SK-N-SH treated with all-trans-retinoic acid at 6 μM for 48 hours (cell line): ENCODE measurements around the gene HDAC10.

Experiments used
- ATAC-seq: fragments of 200-7000 bp; cut with Tn5 transposase; 3 replicates; pipeline ENCODE4 v1.9.1; 2020; ENCODE audit warnings: mild to moderate bottlenecking, moderate library complexity
- ARNTL ChIP-seq: fragments of 450-650 bp; formaldehyde crosslinking; IDR thresholded peaks from 2 replicates; pipeline ENCODE4 v1.5.0; 2020; ENCODE audit warnings: low read depth, mild to moderate bottlenecking, moderate library complexity, borderline replicate concordance
- BACH2 ChIP-seq: fragments of 250-450 bp; sonication (Bioruptor Pico); IDR thresholded peaks from 2 replicates; pipeline ENCODE4 v1.9.0; 2021; ENCODE audit warnings: mild to moderate bottlenecking, borderline replicate concordance
- CSDC2 ChIP-seq: fragments of 250-450 bp; sonication (Bioruptor Pico); IDR thresholded peaks from 2 replicates; pipeline ENCODE4 v1.5.0; 2020; ENCODE audit warnings: mild to moderate bottlenecking, moderate library complexity
- ESRRG ChIP-seq: fragments of 250-450 bp; sonication (Bioruptor Pico); IDR thresholded peaks from 2 replicates; pipeline ENCODE4 v1.6.1; 2021; ENCODE audit warnings: mild to moderate bottlenecking
- GLIS3 ChIP-seq: fragments of 250-450 bp; sonication (Bioruptor Pico); IDR thresholded peaks from 2 replicates; pipeline ENCODE4 v1.5.0; 2020; ENCODE audit warnings: mild to moderate bottlenecking, moderate library complexity
- ISL1 ChIP-seq: fragments of 250-450 bp; sonication (Bioruptor Pico); IDR thresholded peaks from 2 replicates; pipeline ENCODE4 v2.1.2; 2022; ENCODE audit warnings: mild to moderate bottlenecking, moderate library complexity
- OSR1 ChIP-seq: fragments of 250-450 bp; sonication (Bioruptor Pico); IDR thresholded peaks from 2 replicates; pipeline ENCODE4 v1.8.0; 2022; ENCODE audit warnings: moderate library complexity, mild to moderate bottlenecking, inconsistent platforms
- PPARA ChIP-seq: fragments of 250-450 bp; sonication (Bioruptor Pico); IDR thresholded peaks from 2 replicates; pipeline ENCODE4 v1.5.0; 2020; ENCODE audit warnings: mild to moderate bottlenecking, borderline replicate concordance
- RARB ChIP-seq: fragments of 250-450 bp; sonication (Bioruptor Pico); IDR thresholded peaks from 2 replicates; pipeline ENCODE4 v1.8.0; 2021; ENCODE audit warnings: mild to moderate bottlenecking, moderate library complexity
- TCF4 ChIP-seq: fragments of 250-450 bp; sonication (Bioruptor Pico); IDR thresholded peaks from 2 replicates; pipeline ENCODE4 v1.8.0; 2021; ENCODE audit warnings: mild to moderate bottlenecking, moderate library complexity, borderline replicate concordance
- TOX ChIP-seq: fragments of 250-450 bp; sonication (Bioruptor Pico); IDR thresholded peaks from 2 replicates; pipeline ENCODE4 v1.8.0; 2021; ENCODE audit warnings: mild to moderate bottlenecking, moderate library complexity, borderline replicate concordance
- ZC3H10 ChIP-seq: fragments of 250-450 bp; sonication (Bioruptor Pico); IDR thresholded peaks from 2 replicates; pipeline ENCODE4 v1.5.1; 2021; ENCODE audit warnings: mild to moderate bottlenecking, moderate library complexity
- ZFP30 ChIP-seq: fragments of 450-650 bp; formaldehyde crosslinking; IDR thresholded peaks from 2 replicates; pipeline ENCODE4 v1.5.0; 2022; ENCODE audit warnings: mild to moderate bottlenecking, moderate library complexity
- ZNF70 ChIP-seq: fragments of 450-650 bp; formaldehyde crosslinking; IDR thresholded peaks from 2 replicates; pipeline ENCODE4 v1.5.0; 2020; ENCODE audit warnings: mild to moderate bottlenecking, moderate library complexity
- ZNF8 ChIP-seq: fragments of 450-650 bp; formaldehyde crosslinking; IDR thresholded peaks from 2 replicates; pipeline ENCODE4 v1.5.0; 2020; ENCODE audit warnings: mild to moderate bottlenecking, moderate library complexity
- TF ChIP-seq, protein P1 (sequence below): fragments of 250-450 bp; sonication (Bioruptor Pico); IDR thresholded peaks from 2 replicates; pipeline ENCODE4 v1.5.1; 2021; ENCODE audit warnings: mild to moderate bottlenecking, moderate library complexity
- TF ChIP-seq, protein P2 (sequence below): fragments of 250-450 bp; sonication (Bioruptor Pico); IDR thresholded peaks from 2 replicates; pipeline ENCODE4 v1.5.0; 2020; ENCODE audit warnings: mild to moderate bottlenecking, moderate library complexity
- TF ChIP-seq, protein P3 (sequence below): fragments of 250-450 bp; sonication (Bioruptor Pico); IDR thresholded peaks from 2 replicates; pipeline ENCODE4 v1.5.1; 2020; ENCODE audit warnings: low read depth, mild to moderate bottlenecking, moderate library complexity
- TF ChIP-seq, protein P4 (sequence below): fragments of 250-450 bp; sonication (Bioruptor Pico); IDR thresholded peaks from 2 replicates; pipeline ENCODE4 v1.8.0; 2020; ENCODE audit warnings: mild to moderate bottlenecking, moderate library complexity, borderline replicate concordance

HDAC10 gene

DNA sequence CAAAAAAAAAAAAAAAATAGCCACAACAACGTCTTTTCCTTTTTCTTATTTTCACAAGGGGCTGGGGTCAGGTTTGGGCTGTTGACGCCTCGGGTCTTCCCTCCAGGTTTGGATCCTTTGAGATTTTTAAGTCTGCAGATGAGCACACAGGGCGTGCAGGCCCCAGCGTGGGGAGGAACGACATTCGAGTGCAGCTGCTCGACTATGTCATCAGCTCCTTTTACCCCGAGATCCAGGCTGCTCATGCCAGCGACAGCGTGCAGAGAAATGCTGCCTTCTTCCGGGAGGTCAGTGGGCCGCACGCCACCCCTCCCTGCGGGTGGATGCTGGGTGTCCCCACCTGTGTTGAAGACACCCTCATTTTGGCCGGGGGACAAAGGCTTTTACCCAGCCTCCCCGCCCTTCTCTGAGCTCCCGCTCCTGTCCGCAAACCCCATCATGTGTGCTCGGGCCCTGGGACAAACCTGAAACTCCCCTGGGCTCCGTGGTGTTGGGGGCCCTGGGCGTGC, 42.6 kb downstream of the HDAC10 start (continued):
- TF ChIP-seq, protein P1, sequence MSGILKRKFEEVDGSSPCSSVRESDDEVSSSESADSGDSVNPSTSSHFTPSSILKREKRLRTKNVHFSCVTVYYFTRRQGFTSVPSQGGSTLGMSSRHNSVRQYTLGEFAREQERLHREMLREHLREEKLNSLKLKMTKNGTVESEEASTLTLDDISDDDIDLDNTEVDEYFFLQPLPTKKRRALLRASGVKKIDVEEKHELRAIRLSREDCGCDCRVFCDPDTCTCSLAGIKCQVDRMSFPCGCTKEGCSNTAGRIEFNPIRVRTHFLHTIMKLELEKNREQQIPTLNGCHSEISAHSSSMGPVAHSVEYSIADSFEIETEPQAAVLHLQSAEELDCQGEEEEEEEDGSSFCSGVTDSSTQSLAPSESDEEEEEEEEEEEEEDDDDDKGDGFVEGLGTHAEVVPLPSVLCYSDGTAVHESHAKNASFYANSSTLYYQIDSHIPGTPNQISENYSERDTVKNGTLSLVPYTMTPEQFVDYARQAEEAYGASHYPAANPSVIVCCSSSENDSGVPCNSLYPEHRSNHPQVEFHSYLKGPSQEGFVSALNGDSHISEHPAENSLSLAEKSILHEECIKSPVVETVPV (CRISPR knock-in tag) = no peak
- TF ChIP-seq RARB (CRISPR knock-in tag) (no peak), ARNTL (CRISPR knock-in tag) (no peak), ESRRG (no peak), PPARA (CRISPR knock-in tag) (no peak), CSDC2 (no peak)

DNA sequence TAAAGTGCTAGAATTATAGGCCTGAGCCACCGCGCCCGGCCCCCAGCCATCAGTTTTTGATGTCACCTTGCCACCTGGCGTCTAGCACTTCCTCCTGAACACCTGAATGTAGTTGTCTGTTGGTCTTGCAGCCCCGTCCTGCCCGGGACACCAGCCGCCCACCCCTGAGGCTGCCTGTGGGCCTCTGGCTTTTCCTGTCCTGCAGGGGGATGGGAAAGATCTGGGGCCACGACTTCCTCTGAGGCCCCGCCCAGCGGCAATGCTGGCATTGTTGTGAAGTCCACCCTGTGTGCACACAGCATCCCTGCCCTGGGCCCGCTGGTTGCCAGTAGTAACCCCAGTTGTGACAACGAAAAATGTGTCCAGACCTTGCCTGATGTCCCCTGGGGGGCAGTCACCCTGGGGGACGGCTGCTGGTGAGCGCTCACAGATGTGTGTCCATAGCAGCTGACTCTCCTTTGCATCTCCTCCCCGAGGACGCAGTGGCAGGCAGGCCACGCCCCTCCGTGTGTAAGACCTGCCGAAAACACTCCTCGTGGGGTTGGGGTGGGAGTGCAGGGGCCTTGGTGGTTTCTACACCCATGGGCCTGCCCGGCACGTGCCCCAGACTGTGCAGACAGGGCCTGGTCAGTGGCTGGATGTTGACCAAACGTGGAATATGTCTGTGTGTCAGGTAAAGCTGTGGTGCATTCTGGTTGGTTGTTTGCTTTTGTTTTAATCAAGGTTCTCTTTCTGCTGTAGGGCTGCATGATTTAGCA, 43.5 kb downstream of the HDAC10 start:
- no peak for ATAC-seq
- no peak for TF ChIP-seq ZNF70 (CRISPR knock-in tag)
- TF ChIP-seq ZNF8 = no peak
- TF ChIP-seq, protein P2, sequence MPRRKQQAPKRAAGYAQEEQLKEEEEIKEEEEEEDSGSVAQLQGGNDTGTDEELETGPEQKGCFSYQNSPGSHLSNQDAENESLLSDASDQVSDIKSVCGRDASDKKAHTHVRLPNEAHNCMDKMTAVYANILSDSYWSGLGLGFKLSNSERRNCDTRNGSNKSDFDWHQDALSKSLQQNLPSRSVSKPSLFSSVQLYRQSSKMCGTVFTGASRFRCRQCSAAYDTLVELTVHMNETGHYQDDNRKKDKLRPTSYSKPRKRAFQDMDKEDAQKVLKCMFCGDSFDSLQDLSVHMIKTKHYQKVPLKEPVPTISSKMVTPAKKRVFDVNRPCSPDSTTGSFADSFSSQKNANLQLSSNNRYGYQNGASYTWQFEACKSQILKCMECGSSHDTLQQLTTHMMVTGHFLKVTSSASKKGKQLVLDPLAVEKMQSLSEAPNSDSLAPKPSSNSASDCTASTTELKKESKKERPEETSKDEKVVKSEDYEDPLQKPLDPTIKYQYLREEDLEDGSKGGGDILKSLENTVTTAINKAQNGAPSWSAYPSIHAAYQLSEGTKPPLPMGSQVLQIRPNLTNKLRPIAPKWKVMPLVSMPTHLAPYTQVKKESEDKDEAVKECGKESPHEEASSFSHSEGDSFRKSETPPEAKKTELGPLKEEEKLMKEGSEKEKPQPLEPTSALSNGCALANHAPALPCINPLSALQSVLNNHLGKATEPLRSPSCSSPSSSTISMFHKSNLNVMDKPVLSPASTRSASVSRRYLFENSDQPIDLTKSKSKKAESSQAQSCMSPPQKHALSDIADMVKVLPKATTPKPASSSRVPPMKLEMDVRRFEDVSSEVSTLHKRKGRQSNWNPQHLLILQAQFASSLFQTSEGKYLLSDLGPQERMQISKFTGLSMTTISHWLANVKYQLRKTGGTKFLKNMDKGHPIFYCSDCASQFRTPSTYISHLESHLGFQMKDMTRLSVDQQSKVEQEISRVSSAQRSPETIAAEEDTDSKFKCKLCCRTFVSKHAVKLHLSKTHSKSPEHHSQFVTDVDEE (CRISPR knock-in tag) = no peak

DNA sequence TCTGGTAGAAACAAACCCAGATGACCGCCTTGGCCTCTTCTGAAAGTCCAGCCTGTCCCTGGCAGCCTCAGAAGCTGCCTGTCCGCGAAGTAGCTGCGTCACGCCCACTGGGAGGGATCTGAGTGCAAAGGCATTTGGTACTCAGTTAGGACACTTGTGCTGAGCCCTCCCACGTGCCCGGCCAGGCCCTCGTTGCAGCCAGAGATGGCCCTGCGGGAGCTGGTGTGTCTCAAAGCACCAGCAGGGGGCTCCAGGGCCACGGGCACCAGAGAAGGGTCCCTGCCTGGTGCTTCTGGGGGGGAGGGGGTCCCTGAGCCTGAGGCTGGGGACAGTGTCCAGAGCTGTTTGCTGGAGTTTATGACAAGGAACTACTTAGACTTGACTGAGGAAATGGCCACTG, 44.5 kb downstream of the HDAC10 start:
- TF ChIP-seq ZC3H10 = no peak
- no peak for TF ChIP-seq OSR1 (CRISPR knock-in tag)
- TF ChIP-seq ZNF8 = no peak
- TF ChIP-seq BACH2 (CRISPR knock-in tag) = no peak
- no peak for TF ChIP-seq ZFP30 (CRISPR knock-in tag)
- TF ChIP-seq ARNTL (CRISPR knock-in tag) = no peak
- TF ChIP-seq CSDC2 = no peak
- TF ChIP-seq ZNF70 (CRISPR knock-in tag) = no peak
- TF ChIP-seq GLIS3 (CRISPR knock-in tag) = no peak
- TF ChIP-seq, protein P1 (CRISPR knock-in tag) = no peak
- TF ChIP-seq, protein P3, sequence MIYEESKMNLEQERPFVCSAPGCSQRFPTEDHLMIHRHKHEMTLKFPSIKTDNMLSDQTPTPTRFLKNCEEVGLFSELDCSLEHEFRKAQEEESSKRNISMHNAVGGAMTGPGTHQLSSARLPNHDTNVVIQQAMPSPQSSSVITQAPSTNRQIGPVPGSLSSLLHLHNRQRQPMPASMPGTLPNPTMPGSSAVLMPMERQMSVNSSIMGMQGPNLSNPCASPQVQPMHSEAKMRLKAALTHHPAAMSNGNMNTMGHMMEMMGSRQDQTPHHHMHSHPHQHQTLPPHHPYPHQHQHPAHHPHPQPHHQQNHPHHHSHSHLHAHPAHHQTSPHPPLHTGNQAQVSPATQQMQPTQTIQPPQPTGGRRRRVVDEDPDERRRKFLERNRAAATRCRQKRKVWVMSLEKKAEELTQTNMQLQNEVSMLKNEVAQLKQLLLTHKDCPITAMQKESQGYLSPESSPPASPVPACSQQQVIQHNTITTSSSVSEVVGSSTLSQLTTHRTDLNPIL = no peak
- TF ChIP-seq, protein P4, sequence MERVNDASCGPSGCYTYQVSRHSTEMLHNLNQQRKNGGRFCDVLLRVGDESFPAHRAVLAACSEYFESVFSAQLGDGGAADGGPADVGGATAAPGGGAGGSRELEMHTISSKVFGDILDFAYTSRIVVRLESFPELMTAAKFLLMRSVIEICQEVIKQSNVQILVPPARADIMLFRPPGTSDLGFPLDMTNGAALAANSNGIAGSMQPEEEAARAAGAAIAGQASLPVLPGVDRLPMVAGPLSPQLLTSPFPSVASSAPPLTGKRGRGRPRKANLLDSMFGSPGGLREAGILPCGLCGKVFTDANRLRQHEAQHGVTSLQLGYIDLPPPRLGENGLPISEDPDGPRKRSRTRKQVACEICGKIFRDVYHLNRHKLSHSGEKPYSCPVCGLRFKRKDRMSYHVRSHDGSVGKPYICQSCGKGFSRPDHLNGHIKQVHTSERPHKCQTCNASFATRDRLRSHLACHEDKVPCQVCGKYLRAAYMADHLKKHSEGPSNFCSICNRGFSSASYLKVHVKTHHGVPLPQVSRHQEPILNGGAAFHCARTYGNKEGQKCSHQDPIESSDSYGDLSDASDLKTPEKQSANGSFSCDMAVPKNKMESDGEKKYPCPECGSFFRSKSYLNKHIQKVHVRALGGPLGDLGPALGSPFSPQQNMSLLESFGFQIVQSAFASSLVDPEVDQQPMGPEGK (CRISPR knock-in tag) = no peak
- no peak for TF ChIP-seq ISL1 (CRISPR knock-in tag)
- no peak for TF ChIP-seq TOX
- TF ChIP-seq TCF4 (CRISPR knock-in tag) = no peak
- peak; percentile 41 for ATAC-seq
